ENCODE measurements around the gene PRTN3. TPM values are rescaled to one million over a fixed set of nuclear protein-coding genes. Genes with fewer than 3 reads are reported as not detected.
A peak's percentile ranks its signal among the peaks of the same experiment; 100 is the strongest.
"Not testable (repeated sequence)": the region's sequence is repeated elsewhere in the genome, so short reads cannot be mapped to it uniquely, and the experiment has no call there.

PRTN3 gene
- total and polyA plus RNA-seq, 4 donors, result not detected

- Histone ChIP-seq H3K9me3 (ENCODE audit: control insufficient read depth, low read length) (no peaks in the 10 kb centered on the region), H3K4me3 (ENCODE audit: low read length in 2 of 2) (no peak overlapping the region), H3K27me3 (ENCODE audit: control insufficient read depth in 1 of 2, insufficient read depth in 2 of 2, low read length in 1 of 2) (no peaks in the 10 kb centered on the region), H3K4me1 (ENCODE audit: control insufficient read depth in 1 of 2, insufficient read depth in 2 of 2, low read length in 2 of 2) (no peaks in the 10 kb centered on the region), H3K36me3 (ENCODE audit: control insufficient read depth in 1 of 2, insufficient read depth in 2 of 2, low read length in 1 of 2) (no peaks in the 10 kb centered on the region), H3K27ac (ENCODE audit: low read depth in 1 of 2, low read length in 2 of 2) (no peak overlapping the region)
- ATAC-seq (ENCODE audit: low FRiP score) (no peak), DNase-seq (no peak)
- 94% methylated on average over 22 to 24 of the region's 33 CpGs for WGBS, 2 donors
- intact Hi-C loops (cut with DNase I), result no loop called here
Measured at GRCh38 chr19:871446-872265, 30.9 kb downstream of the PRTN3 start.

DNA sequence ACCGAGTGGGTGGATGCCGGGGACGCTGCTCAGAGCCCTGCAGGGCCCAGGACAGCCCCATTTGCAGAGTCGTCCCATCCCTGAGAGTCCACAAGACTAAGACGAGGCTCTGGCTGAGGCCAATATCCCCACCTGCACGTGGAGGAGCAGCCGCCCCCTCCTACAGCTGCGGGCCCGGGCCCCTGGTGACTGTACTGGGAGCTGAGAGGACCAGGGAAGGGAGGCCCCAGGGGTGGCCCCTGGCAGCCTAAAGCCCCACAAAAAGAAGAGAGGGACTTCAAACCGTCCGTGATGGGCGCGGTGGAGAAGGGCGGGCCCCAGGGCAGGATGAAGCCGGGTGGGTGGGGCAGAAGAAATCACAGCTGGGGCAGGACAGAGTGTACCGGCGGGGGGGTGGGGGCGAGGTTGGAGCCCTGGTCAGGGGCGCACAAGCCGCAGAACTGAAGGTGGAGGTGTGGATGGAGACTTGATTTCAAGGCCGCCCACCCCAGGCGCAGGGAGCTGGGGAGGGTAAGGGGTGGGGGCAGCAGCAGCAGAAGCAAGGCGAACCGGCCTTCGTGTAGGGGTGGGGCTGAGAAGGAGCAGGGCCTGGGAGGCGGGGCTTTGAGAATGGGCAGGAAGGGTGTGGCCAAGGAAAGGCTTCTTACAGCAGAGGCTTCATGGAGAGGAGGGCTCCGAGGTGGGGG, 31.6 kb downstream of the PRTN3 start:
- no peak for ATAC-seq (ENCODE audit: low FRiP score)
- H3K9me3 ChIP-seq (ENCODE audit: control insufficient read depth, low read length), result no peaks in the 10 kb centered on the region
- H3K4me1 ChIP-seq (ENCODE audit: control insufficient read depth in 1 of 2, insufficient read depth in 2 of 2, low read length in 2 of 2), result no peaks in the 10 kb centered on the region
- H3K36me3 ChIP-seq (ENCODE audit: control insufficient read depth in 1 of 2, insufficient read depth in 2 of 2, low read length in 1 of 2), result no peaks in the 10 kb centered on the region
- intact Hi-C loops (cut with DNase I), result no loop called here
- H3K27ac ChIP-seq (ENCODE audit: low read depth in 1 of 2, low read length in 2 of 2), result no peak overlapping the region
- no peak overlapping the region for H3K4me3 ChIP-seq (ENCODE audit: low read length in 2 of 2)
- WGBS, 2 donors, result 86 to 88% methylated on average over 22 to 27 of the region's 27 CpGs
- peak in 1 of 2 donors; percentile 76 for DNase-seq
- no peaks in the 10 kb centered on the region for H3K27me3 ChIP-seq (ENCODE audit: control insufficient read depth in 1 of 2, insufficient read depth in 2 of 2, low read length in 1 of 2)

DNA sequence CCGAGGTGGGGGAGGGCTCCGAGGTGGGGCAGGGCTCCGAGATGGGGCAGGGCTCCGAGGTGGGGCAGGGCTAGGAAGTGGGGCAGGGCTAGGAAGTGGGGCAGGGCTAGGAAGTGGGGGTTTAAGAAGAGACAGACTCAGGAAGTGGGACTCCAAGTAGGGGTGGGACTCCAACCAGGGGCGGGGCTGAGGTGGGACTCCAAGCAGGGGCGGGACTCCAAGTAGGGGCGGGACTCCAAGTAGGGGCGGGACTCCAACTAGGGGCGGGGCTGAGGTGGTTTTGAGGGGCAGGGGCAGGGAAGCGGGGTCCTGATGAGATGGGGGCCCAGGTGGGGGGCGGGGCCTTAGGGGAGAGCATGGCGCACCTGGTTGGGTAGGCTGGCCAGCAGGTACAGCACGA, 32.3 kb downstream of the PRTN3 start:
- Histone ChIP-seq H3K36me3 (ENCODE audit: control insufficient read depth in 1 of 2, insufficient read depth in 2 of 2, low read length in 1 of 2) (no peaks in the 10 kb centered on the region), H3K27ac (ENCODE audit: low read depth in 1 of 2, low read length in 2 of 2) (no peak overlapping the region), H3K9me3 (ENCODE audit: control insufficient read depth, low read length) (no peaks in the 10 kb centered on the region), H3K27me3 (ENCODE audit: control insufficient read depth in 1 of 2, insufficient read depth in 2 of 2, low read length in 1 of 2) (no peaks in the 10 kb centered on the region), H3K4me3 (ENCODE audit: low read length in 2 of 2) (no peak overlapping the region), H3K4me1 (ENCODE audit: control insufficient read depth in 1 of 2, insufficient read depth in 2 of 2, low read length in 2 of 2) (no peaks in the 10 kb centered on the region)
- ATAC-seq (ENCODE audit: low FRiP score) (no peak), DNase-seq (no peak)
- intact Hi-C loops (cut with DNase I), result no loop called here
- WGBS, 2 donors, result 90 to 100% methylated on average over 3 to 13 of the region's 13 CpGs

- Histone ChIP-seq H3K4me1 (ENCODE audit: control insufficient read depth in 1 of 2, insufficient read depth in 2 of 2, low read length in 2 of 2) (no peaks in the 10 kb centered on the region), H3K27ac (ENCODE audit: low read depth in 1 of 2, low read length in 2 of 2) (no peak overlapping the region), H3K9me3 (ENCODE audit: control insufficient read depth, low read length) (no peaks in the 10 kb centered on the region), H3K27me3 (ENCODE audit: control insufficient read depth in 1 of 2, insufficient read depth in 2 of 2, low read length in 1 of 2) (no peaks in the 10 kb centered on the region), H3K36me3 (ENCODE audit: control insufficient read depth in 1 of 2, insufficient read depth in 2 of 2, low read length in 1 of 2) (no peaks in the 10 kb centered on the region), H3K4me3 (ENCODE audit: low read length in 2 of 2) (no peak overlapping the region)
- no peak for ATAC-seq (ENCODE audit: low FRiP score)
- DNase-seq, result no peak
- WGBS, 2 donors, result 93 to 95% methylated on average over 22 of the region's 22 CpGs
- intact Hi-C loops (cut with DNase I), result no loop called here
Measured at GRCh38 chr19:873561-874041, 32.8 kb downstream of the PRTN3 start.

GRCh38 chr19:875265-875879, 34.6 kb downstream of the PRTN3 start:
- no peak for ATAC-seq (ENCODE audit: low FRiP score)
- no peaks in the 10 kb centered on the region for H3K27me3 ChIP-seq (ENCODE audit: control insufficient read depth in 1 of 2, insufficient read depth in 2 of 2, low read length in 1 of 2)
- H3K36me3 ChIP-seq (ENCODE audit: control insufficient read depth in 1 of 2, insufficient read depth in 2 of 2, low read length in 1 of 2), result no peaks in the 10 kb centered on the region
- 93% methylated on average over 28 of the region's 28 CpGs for WGBS, 2 donors
- intact Hi-C loops (cut with DNase I), result no loop called here
- H3K9me3 ChIP-seq (ENCODE audit: control insufficient read depth, low read length), result no peaks in the 10 kb centered on the region
- H3K27ac ChIP-seq (ENCODE audit: low read depth in 1 of 2, low read length in 2 of 2), result no peak overlapping the region
- no peak for DNase-seq
- H3K4me1 ChIP-seq (ENCODE audit: control insufficient read depth in 1 of 2, insufficient read depth in 2 of 2, low read length in 2 of 2), result no peaks in the 10 kb centered on the region
- no peak overlapping the region for H3K4me3 ChIP-seq (ENCODE audit: low read length in 2 of 2)

- H3K36me3 ChIP-seq (ENCODE audit: control insufficient read depth in 1 of 2, insufficient read depth in 2 of 2, low read length in 1 of 2), result peaks cover 0 to 1% of the 10 kb centered on the region in 2 donors
- WGBS, 2 donors, result 74 to 80% methylated on average over 18 of the region's 18 CpGs
- ATAC-seq (ENCODE audit: low FRiP score), result no peak
Measured at GRCh38 chr19:876089-876488, 35.3 kb downstream of the PRTN3 start.

DNA sequence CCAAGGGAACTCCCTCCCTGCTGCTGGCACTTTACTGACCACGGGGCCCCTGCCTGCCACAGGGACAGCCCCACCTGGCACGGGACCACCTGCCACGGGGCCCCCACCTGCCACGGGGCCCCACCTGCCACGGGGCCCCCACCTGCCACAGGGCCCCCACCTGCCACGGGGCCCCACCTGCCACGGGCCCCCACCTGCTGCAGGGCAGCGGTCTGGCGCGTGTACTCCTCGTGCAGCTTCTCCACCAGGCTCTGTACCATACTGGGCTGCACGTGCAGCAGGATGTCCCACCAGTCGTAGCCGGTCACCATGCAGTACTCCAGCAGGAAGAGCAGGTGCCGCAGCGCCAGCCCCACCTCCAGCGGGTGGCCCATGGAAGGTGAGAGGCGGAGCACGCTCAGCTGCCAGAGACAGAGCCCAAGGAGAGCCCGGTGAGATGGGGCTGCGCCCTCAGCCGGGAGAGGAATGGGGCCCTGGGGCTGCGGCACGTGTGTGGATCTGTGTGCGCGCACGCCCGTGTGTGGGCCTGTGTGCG, 36.0 kb downstream of the PRTN3 start:
- Histone ChIP-seq H3K27me3 (ENCODE audit: control insufficient read depth in 1 of 2, insufficient read depth in 2 of 2, low read length in 1 of 2) (no peaks in the 10 kb centered on the region), H3K4me3 (ENCODE audit: low read length in 2 of 2) (no peak overlapping the region), H3K36me3 (ENCODE audit: control insufficient read depth in 1 of 2, insufficient read depth in 2 of 2, low read length in 1 of 2) (peaks cover 0 to 1% of the 10 kb centered on the region in 2 donors), H3K9me3 (ENCODE audit: control insufficient read depth, low read length) (no peaks in the 10 kb centered on the region), H3K27ac (ENCODE audit: low read depth in 1 of 2, low read length in 2 of 2) (no peak overlapping the region), H3K4me1 (ENCODE audit: control insufficient read depth in 1 of 2, insufficient read depth in 2 of 2, low read length in 2 of 2) (no peaks in the 10 kb centered on the region)
- ATAC-seq (ENCODE audit: low FRiP score) (no peak), DNase-seq (no peak)
- WGBS, 2 donors, result 92 to 94% methylated on average over 29 of the region's 29 CpGs
- intact Hi-C loops (cut with DNase I), result no loop called here

More at GRCh38 chr19:876089-876488, 35.3 kb downstream of the PRTN3 start:
- no peak overlapping the region for H3K27ac ChIP-seq (ENCODE audit: low read depth in 1 of 2, low read length in 2 of 2)
- H3K4me3 ChIP-seq (ENCODE audit: low read length in 2 of 2), result no peak overlapping the region
- H3K9me3 ChIP-seq (ENCODE audit: control insufficient read depth, low read length), result no peaks in the 10 kb centered on the region
- intact Hi-C loops (cut with DNase I), result no loop called here
- H3K4me1 ChIP-seq (ENCODE audit: control insufficient read depth in 1 of 2, insufficient read depth in 2 of 2, low read length in 2 of 2), result no peaks in the 10 kb centered on the region
- DNase-seq, result no peak
- H3K27me3 ChIP-seq (ENCODE audit: control insufficient read depth in 1 of 2, insufficient read depth in 2 of 2, low read length in 1 of 2), result no peaks in the 10 kb centered on the region

DNA sequence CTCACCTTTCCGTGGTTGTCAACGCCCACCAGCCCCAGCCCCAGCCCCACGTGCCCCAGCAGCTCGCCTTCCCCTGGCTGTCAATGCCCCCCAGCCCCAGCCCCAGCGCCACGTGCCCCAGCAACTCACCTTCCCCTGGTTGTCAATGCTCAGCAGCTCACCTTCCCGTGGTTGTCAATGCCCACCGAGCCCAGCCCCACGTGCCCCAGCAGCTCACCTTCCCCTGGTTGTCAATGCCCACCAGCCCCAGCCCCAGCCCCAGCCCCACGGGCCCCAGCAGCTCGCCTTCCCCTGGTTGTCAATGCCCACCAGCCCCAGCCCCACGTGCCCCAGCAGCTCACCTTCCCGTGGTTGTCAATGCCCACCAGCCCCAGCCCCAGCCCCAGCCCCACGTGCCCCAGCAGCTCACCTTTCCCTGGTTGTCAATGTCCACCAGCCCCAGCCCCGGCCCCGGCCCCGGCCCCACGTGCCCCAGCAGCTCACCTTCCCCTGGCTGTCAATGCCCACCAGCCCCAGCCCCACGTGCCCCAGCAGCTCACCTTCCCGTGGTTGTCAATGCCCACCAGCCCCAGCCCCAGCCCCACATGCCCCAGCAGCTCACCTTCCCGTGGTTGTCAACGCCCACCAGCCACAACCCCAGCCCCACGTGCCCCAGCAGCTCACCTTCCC, 37.3 kb downstream of the PRTN3 start:
- H3K36me3 ChIP-seq (ENCODE audit: control insufficient read depth in 1 of 2, insufficient read depth in 2 of 2, low read length in 1 of 2); H3K27ac ChIP-seq (ENCODE audit: low read depth in 1 of 2, low read length in 2 of 2); intact Hi-C loops (cut with DNase I); H3K27me3 ChIP-seq (ENCODE audit: control insufficient read depth in 1 of 2, insufficient read depth in 2 of 2, low read length in 1 of 2); H3K4me1 ChIP-seq (ENCODE audit: control insufficient read depth in 1 of 2, insufficient read depth in 2 of 2, low read length in 2 of 2); ATAC-seq (ENCODE audit: low FRiP score); DNase-seq; H3K4me3 ChIP-seq (ENCODE audit: low read length in 2 of 2); H3K9me3 ChIP-seq (ENCODE audit: control insufficient read depth, low read length): not testable (repeated sequence)
- 84 to 89% methylated on average over 14 to 23 of the region's 23 CpGs for WGBS, 2 donors
